CD14-positive monocyte (primary cell): ENCODE measurements around the gene NPTX2. TPM values are rescaled to one million over a fixed set of nuclear protein-coding genes. Genes with fewer than 3 reads are reported as not detected.

Experiments used
- DNase-seq, 3 donors: peaks; one replicate each; pipeline ENCODE4 v3.0.0-alpha.2; 2011 to 2022
- H2AFZ ChIP-seq: 2 replicates; pipeline ENCODE4 v1.6.0; 2012; ENCODE audit warnings: mild to moderate bottlenecking, low read depth, low read length, inconsistent platforms; ENCODE audit not compliant: insufficient read depth, poor library complexity, severe bottlenecking
- H3K27ac ChIP-seq, 2 donors: 1 replicate in 1 of 2; 2 replicates in 1 of 2; pipeline ENCODE4 v1.5.1; 2012 to 2013; ENCODE audit warnings: low read length in 2 of 2, control low read depth in 1 of 2, inconsistent platforms in 1 of 2, low read depth in 1 of 2, mild to moderate bottlenecking in 1 of 2
- H3K27me3 ChIP-seq, 2 donors: one replicate each; pipeline versions ENCODE4 v1.6.0 to v1.6.1; 2011 to 2013; ENCODE audit warnings: low read length in 2 of 2; ENCODE audit not compliant: control insufficient read depth in 2 of 2, insufficient read depth in 2 of 2
- H3K36me3 ChIP-seq, 2 donors: replicated peaks in 1 of 2; 1 replicate in 1 of 2; 2 replicates in 1 of 2; pipeline versions ENCODE4 v1.5.1 to v1.6.1; 2012 to 2013; ENCODE audit warnings: low read length in 2 of 2, control low read depth in 1 of 2, inconsistent platforms in 1 of 2, mild to moderate bottlenecking in 1 of 2; ENCODE audit not compliant: insufficient read depth in 2 of 2, control insufficient read depth in 1 of 2
- H3K4me1 ChIP-seq, 2 donors: 1 replicate in 1 of 2; 2 replicates in 1 of 2; pipeline versions ENCODE4 v1.5.1 to v1.6.1; 2012 to 2013; ENCODE audit warnings: low read length in 2 of 2, control low read depth in 1 of 2, inconsistent platforms in 1 of 2, mild to moderate bottlenecking in 1 of 2, moderate library complexity in 1 of 2; ENCODE audit not compliant: insufficient read depth in 2 of 2, control insufficient read depth in 1 of 2
- H3K4me2 ChIP-seq: replicated peaks from 2 replicates; pipeline ENCODE3; 2012; ENCODE audit warnings: low read length, moderate library complexity, mild to moderate bottlenecking; ENCODE audit not compliant: poor library complexity, severe bottlenecking; ENCODE audit errors: extremely low read depth
- H3K4me3 ChIP-seq, 3 experiments: fragments of 200-600 bp in 1 of 3; sonication (generic) in 1 of 3; replicated peaks in 1 of 3; 1 replicate in 2 of 3; 2 replicates in 1 of 3; pipeline ENCODE4 v1.5.1; 2011 to 2013; ENCODE audit warnings: low read length in 3 of 3, mild to moderate bottlenecking in 3 of 3, control low read depth in 2 of 3, low read depth in 2 of 3, inconsistent platforms in 1 of 3, moderate library complexity in 1 of 3
- H3K79me2 ChIP-seq: 2 replicates; pipeline ENCODE4 v1.6.0; 2012; ENCODE audit warnings: mild to moderate bottlenecking, control low read depth, inconsistent platforms, low read length, moderate library complexity; ENCODE audit not compliant: insufficient read depth
- H3K9ac ChIP-seq: 2 replicates; pipeline ENCODE4 v1.6.0; 2017; ENCODE audit warnings: low read length, mild to moderate bottlenecking; ENCODE audit not compliant: insufficient read depth, poor library complexity, severe bottlenecking
- H3K9me3 ChIP-seq, 2 donors: replicated peaks in 1 of 2; 1 replicate in 1 of 2; 2 replicates in 1 of 2; pipeline versions ENCODE4 v1.5.1 to v1.6.1; 2012 to 2013; ENCODE audit warnings: low read length in 2 of 2, control low read depth in 1 of 2; ENCODE audit not compliant: control insufficient read depth in 1 of 2, insufficient read depth in 1 of 2
- H4K20me1 ChIP-seq: 2 replicates; pipeline ENCODE4 v1.6.0; 2012; ENCODE audit warnings: mild to moderate bottlenecking, low read length, control low read depth, moderate library complexity; ENCODE audit not compliant: insufficient read depth
- H3K27ac Mint-ChIP-seq, 7 donors: one replicate each; pipeline ENCODE4 v1.8.0; 2020; ENCODE audit warnings: mild to moderate bottlenecking in 7 of 7, mixed read lengths in 7 of 7, moderate library complexity in 6 of 7, inconsistent platforms in 2 of 7
- H3K27me3 Mint-ChIP-seq, 3 donors: one replicate each; pipeline ENCODE4 v1.8.0; 2021 to 2022; ENCODE audit warnings: low read depth in 3 of 3, mild to moderate bottlenecking in 3 of 3, mixed read lengths in 3 of 3, moderate library complexity in 3 of 3, inconsistent platforms in 1 of 3
- H3K36me3 Mint-ChIP-seq, 2 donors: one replicate each; pipeline ENCODE4 v1.8.0; 2020; ENCODE audit warnings: mixed read lengths in 2 of 2, inconsistent platforms in 1 of 2, mild to moderate bottlenecking in 1 of 2
- H3K4me1 Mint-ChIP-seq: one replicate; pipeline ENCODE4 v1.8.0; 2020; ENCODE audit warnings: mild to moderate bottlenecking, mixed read lengths
- H3K4me3 Mint-ChIP-seq, 2 donors: one replicate each; pipeline ENCODE4 v1.8.0; 2020; ENCODE audit warnings: mild to moderate bottlenecking in 2 of 2, mixed read lengths in 2 of 2, moderate library complexity in 1 of 2
- H3K9me3 Mint-ChIP-seq, 7 donors: one replicate each; pipeline ENCODE4 v1.8.0; 2020 to 2022; ENCODE audit warnings: mixed read lengths in 7 of 7, mild to moderate bottlenecking in 6 of 7, moderate library complexity in 6 of 7, inconsistent platforms in 2 of 7
- CTCF ChIP-seq: fragments of 200-600 bp; IDR thresholded peaks from one replicate; pipeline ENCODE4 v1.8.0; 2022; ENCODE audit warnings: antibody characterized with exemption, mild to moderate bottlenecking
- WGBS: methylation state at CpG from one replicate; pipeline ENCODE4 v1.1.5; 2013; ENCODE audit warnings: missing lambda C conversion rate; ENCODE audit not compliant: insufficient coverage; 5-methylcytosine and 5-hydroxymethylcytosine counted together
- intact Hi-C, 2 donors: fragments of 100-400 bp; cut with micrococcal nuclease; formaldehyde crosslinking; loops; one replicate each; pipeline versions ENCODE4 v1.15.0 to v1.15.1; 2023
- polyA plus RNA-seq, 3 donors: library from polyadenylated mRNA; depleted of rRNA in 1 of 3; unstranded in 2 of 3; stranded (reverse) in 1 of 3; fragments of 300-500 nt in 2 of 3; fragments of >200 nt in 1 of 3; fragmentation: Illumina TruSeq in 2 of 3; gene quantifications; 1 replicate in 2 of 3; 2 replicates in 1 of 3; pipeline ENCODE4 v1.2.3, GENCODE V29; 2012 to 2021

The NPTX2 gene
- polyA plus RNA-seq, 3 donors, result not detected

- intact Hi-C loops, result no loop called here
- DNase-seq, result no peak
- Histone ChIP-seq H3K27me3 (no peaks in the 10 kb centered on the region), H3K27ac (no peak overlapping the region), H3K79me2 (no peaks in the 10 kb centered on the region), H3K36me3 (no peaks in the 10 kb centered on the region), H3K4me2 (no peak overlapping the region), H3K9ac (no peak overlapping the region), H3K4me3 (no peak overlapping the region), H3K4me1 (no peaks in the 10 kb centered on the region), H2AFZ (no peak overlapping the region), H4K20me1 (no peaks in the 10 kb centered on the region), H3K9me3 (no peaks in the 10 kb centered on the region)
- Mint-ChIP-seq H3K9me3 (peaks cover 0 to 2% (median 0%) of the 10 kb centered on the region in 7 donors), H3K4me1 (no peaks in the 10 kb centered on the region), H3K36me3 (no peaks in the 10 kb centered on the region), H3K27me3 (peaks cover 4 to 13% (median 11%) of the 10 kb centered on the region in 3 donors), H3K27ac (no peak overlapping the region), H3K4me3 (no peak overlapping the region)
- no peak for TF ChIP-seq CTCF
- 80% methylated on average over 4 of the region's 4 CpGs for WGBS
Observed at GRCh38 chr7:98594348-98594747, 22.7 kb upstream of the NPTX2 start.

GRCh38 chr7:98594787-98595186 lies 22.3 kb upstream of the NPTX2 start:
- Histone ChIP-seq H2AFZ (no peak overlapping the region), H3K9ac (no peak overlapping the region), H3K36me3 (no peaks in the 10 kb centered on the region), H4K20me1 (no peaks in the 10 kb centered on the region), H3K27me3 (no peaks in the 10 kb centered on the region), H3K4me3 (no peak overlapping the region), H3K79me2 (no peaks in the 10 kb centered on the region), H3K4me2 (no peak overlapping the region), H3K9me3 (no peaks in the 10 kb centered on the region), H3K27ac (no peak overlapping the region), H3K4me1 (no peaks in the 10 kb centered on the region)
- Mint-ChIP-seq H3K27me3 (peaks cover 4 to 12% (median 11%) of the 10 kb centered on the region in 3 donors), H3K27ac (no peak overlapping the region), H3K9me3 (peaks cover 0 to 2% (median 0%) of the 10 kb centered on the region in 7 donors), H3K36me3 (no peaks in the 10 kb centered on the region), H3K4me1 (no peaks in the 10 kb centered on the region), H3K4me3 (no peak overlapping the region)
- 80% methylated on average over 3 of the region's 5 CpGs for WGBS
- no peak for TF ChIP-seq CTCF
- intact Hi-C loops, result no loop called here
- no peak for DNase-seq
